T-helper 2 cell treated with Interferon-gamma antibody and Interleukin-4, amounts not matched to agents 5 μg/mL and 100 μg/mL, for 36 hours (primary cell): Measurements from ENCODE around the gene ENKD1.

Experiments
- DNase-seq: peaks from one replicate; pipeline ENCODE4 v3.0.0; 2021; ENCODE audit warnings: low spot score
- H3K27ac Mint-ChIP-seq: one replicate; pipeline ENCODE4 v1.8.0; 2021; ENCODE audit warnings: mild to moderate bottlenecking, mixed read lengths
- H3K27me3 Mint-ChIP-seq: one replicate; pipeline ENCODE4 v1.8.0; 2021; ENCODE audit warnings: low read depth, mixed read lengths
- H3K36me3 Mint-ChIP-seq: one replicate; pipeline ENCODE4 v1.8.0; 2021; ENCODE audit warnings: low read depth, mixed read lengths
- H3K4me1 Mint-ChIP-seq: one replicate; pipeline ENCODE4 v1.8.0; 2021; ENCODE audit warnings: low read depth, mixed read lengths
- H3K4me3 Mint-ChIP-seq: one replicate; pipeline ENCODE4 v1.8.0; 2022; ENCODE audit warnings: mild to moderate bottlenecking, moderate library complexity, mixed read lengths
- H3K9me3 Mint-ChIP-seq: one replicate; pipeline ENCODE4 v1.8.0; 2021; ENCODE audit warnings: mixed read lengths

Gene ENKD1

DNA sequence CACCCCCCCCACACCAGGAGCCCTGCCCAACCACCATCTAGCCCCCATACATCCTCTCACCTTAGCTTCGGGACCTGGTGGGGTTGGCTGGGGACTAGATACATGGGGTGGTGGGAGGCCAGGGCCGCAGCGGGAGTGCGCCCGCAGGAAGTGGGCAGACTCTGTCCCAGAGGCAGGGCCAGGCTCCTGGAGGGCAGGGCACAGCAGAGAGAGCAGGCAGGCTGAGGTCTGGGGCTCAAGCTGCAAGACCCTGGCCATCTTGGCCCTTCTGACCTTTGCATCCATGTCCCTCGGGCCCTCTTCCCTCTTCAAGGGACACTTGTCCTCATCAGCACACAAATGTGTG is 2.7 kb downstream of the ENKD1 start:
- Mint-ChIP-seq H3K4me1 (peaks cover 11% of the 10 kb centered on the region), H3K9me3 (no peaks in the 10 kb centered on the region), H3K27ac (no peak overlapping the region), H3K36me3 (peaks cover 2% of the 10 kb centered on the region), H3K4me3 (no peak overlapping the region), H3K27me3 (no peaks in the 10 kb centered on the region)
- DNase-seq: no peak

- Mint-ChIP-seq H3K9me3 (no peaks in the 10 kb centered on the region), H3K4me1 (peaks cover 12% of the 10 kb centered on the region), H3K27ac (no peak overlapping the region), H3K27me3 (no peaks in the 10 kb centered on the region), H3K36me3 (peaks cover 2% of the 10 kb centered on the region), H3K4me3 (no peak overlapping the region)
- DNase-seq: no peak
Observed at GRCh38 chr16:67663151-67663876, 3.2 kb downstream of the ENKD1 start.

DNA sequence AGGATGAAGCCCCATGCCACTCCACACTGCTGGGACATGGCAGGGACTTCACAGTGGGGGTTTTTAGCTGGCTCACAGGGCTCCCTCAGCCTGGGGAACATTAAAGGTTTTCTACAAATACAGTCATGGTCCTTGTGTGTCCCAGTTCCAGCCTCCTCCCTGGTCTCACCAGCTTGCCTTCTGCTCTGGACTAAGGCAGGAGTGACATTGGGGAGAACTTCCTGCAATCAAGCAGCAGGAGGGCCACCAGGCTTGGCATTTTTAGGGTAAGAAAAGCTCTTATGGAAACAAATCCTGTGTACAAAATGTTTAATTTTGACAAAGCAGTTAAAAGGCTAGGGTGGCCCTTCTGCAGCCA is 3.9 kb downstream of the ENKD1 start:
- Mint-ChIP-seq H3K36me3 (peaks cover 2% of the 10 kb centered on the region), H3K4me1 (peaks cover 13% of the 10 kb centered on the region), H3K27ac (no peak overlapping the region), H3K27me3 (no peaks in the 10 kb centered on the region), H3K4me3 (no peak overlapping the region), H3K9me3 (no peaks in the 10 kb centered on the region)
- no peak for DNase-seq

GRCh38 chr16:67661886-67662652 is 4.5 kb downstream of the ENKD1 start:
- no peaks in the 10 kb centered on the region for H3K27me3 Mint-ChIP-seq
- H3K9me3 Mint-ChIP-seq: no peaks in the 10 kb centered on the region
- H3K4me3 Mint-ChIP-seq: peak overlapping the region; percentile 95

DNA sequence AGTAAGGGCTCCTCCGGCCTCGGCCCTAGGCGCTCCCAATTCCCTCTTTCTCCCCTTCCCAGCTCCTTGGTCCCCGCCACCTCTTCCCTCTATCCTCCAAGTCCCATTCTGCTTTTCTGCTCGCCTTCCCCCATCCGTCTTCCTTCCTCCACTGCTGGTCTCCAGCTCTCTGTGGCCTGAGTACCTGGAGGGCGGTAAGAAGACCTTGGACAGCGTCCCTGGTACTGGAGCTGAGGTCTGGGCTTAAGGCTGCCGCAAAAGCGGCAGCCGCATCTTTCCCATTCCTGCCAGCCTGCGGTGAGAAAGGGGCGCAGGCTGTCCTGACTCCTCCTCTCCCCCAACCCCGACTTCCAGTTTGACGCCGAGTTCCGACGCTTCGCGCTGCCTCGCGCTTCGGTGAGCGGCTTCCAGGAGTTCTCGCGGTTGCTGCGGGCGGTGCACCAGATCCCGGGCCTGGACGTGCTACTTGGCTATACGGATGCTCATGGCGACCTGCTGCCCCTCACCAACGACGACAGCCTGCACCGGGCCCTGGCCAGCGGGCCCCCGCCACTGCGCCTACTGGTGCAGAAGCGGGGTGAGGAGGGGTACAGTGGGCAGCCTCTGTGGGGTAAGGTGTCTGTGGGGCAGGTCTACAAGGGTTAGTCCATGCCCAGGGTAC is 5.3 kb downstream of the ENKD1 start:
- DNase-seq: no peak
- Mint-ChIP-seq H3K4me1 (peaks cover 11% of the 10 kb centered on the region), H3K27ac (peak overlapping the region; percentile 81), H3K27me3 (no peaks in the 10 kb centered on the region), H3K9me3 (no peaks in the 10 kb centered on the region), H3K36me3 (peaks cover 8% of the 10 kb centered on the region), H3K4me3 (peak overlapping the region; percentile 95)

More at GRCh38 chr16:67661886-67662652, 4.5 kb downstream of the ENKD1 start:
- Mint-ChIP-seq H3K27ac (no peak overlapping the region), H3K36me3 (peaks cover 5% of the 10 kb centered on the region), H3K4me1 (peaks cover 12% of the 10 kb centered on the region)
- no peak for DNase-seq

DNA sequence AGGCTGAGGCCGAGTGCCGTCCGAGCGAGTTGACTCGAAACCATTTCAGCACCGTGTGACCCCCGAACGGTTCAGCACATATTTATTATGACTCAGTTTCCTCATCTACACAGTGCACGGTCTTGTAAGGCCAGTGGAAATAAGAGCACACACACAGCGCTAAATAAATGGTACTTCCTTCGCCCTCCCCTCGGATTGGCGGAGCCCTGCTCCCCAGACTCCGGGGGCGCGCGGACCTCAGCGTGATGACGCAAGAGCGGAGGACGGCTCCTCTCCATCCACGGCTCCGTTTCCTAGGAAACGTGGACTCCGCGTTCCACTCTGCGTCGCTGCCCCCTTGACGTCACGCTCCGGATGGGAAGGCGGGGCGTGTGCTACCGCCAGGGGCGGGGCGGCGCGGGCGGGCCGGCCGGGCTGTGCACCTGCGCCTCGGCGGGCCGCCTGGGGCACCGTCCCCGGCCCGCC is 6.0 kb downstream of the ENKD1 start, which contains the start of gene PARD6A:
TSS of gene PARD6A (plus strand) at position 397 of the 465 bp plus-strand sequence. CDS start 79 bp downstream, outside the sequence.
- H3K27me3 Mint-ChIP-seq: no peaks in the 10 kb centered on the region
- peaks cover 15% of the 10 kb centered on the region for H3K36me3 Mint-ChIP-seq
- peaks cover 10% of the 10 kb centered on the region for H3K4me1 Mint-ChIP-seq
- H3K27ac Mint-ChIP-seq: peak within 1 kb of the TSS; percentile 98
- DNase-seq: peak; percentile 96
- H3K9me3 Mint-ChIP-seq: no peaks in the 10 kb centered on the region
- peak within 1 kb of the TSS; percentile 95 for H3K4me3 Mint-ChIP-seq

DNA sequence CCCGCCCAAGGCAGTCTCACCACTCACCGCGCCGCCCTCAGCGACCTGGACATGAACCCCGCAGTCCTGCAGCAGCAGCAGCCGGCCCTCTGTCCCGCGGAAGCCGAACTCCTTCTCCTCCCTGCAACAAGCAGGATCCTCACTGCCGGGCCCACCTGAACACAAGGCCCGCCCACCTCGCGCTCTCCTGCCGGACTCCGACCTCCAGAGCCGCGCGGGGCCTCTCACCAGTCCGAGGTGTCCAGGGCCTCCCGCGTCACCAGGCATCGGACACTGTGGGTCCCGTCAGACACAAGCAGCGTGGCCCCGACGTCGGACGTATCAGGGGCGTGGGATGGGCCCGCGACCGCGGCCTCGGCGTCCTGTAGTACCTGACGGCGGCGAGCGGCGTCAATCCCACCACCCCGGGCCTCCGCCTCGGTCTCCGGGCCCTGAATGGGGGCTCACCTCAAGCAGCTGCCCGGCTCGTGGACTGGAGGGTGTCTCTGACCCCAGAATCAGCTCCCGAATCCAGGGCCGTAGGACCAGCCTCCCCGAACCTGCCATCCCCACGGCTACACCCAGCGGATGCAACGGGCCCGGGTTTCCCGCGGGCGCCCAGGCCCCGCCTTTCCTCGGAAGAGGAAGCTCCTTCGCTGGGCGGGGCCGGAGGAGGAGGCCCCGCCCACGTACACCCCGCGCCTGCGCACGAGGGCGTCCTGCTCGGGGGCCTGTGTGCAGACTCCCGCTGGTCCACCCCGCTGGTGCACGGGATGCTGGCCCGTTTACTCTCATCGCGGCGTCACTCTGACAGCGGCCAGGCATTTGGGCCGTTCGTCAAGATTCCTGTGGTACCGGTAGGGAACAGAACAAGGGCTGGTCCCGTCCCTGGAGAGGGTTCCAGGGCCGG is 6.6 kb downstream of the ENKD1 start, which contains the start of gene ACD:
TSS of gene ACD (minus strand) at position 586 of the 889 bp plus-strand sequence. CDS start at position 546, 40 bp downstream.
- H3K4me3 Mint-ChIP-seq: peak within 1 kb of the TSS; percentile 95
- no peaks in the 10 kb centered on the region for H3K27me3 Mint-ChIP-seq
- H3K4me1 Mint-ChIP-seq: peaks cover 8% of the 10 kb centered on the region
- peak within 1 kb of the TSS; percentile 98 for H3K27ac Mint-ChIP-seq
- H3K36me3 Mint-ChIP-seq: peaks cover 18% of the 10 kb centered on the region
- peak; percentile 94 for DNase-seq
- no peaks in the 10 kb centered on the region for H3K9me3 Mint-ChIP-seq

- DNase-seq: no peak
- peak overlapping the region; percentile 98 for H3K27ac Mint-ChIP-seq
- peaks cover 22% of the 10 kb centered on the region for H3K36me3 Mint-ChIP-seq
- H3K4me1 Mint-ChIP-seq: peaks cover 8% of the 10 kb centered on the region
- H3K27me3 Mint-ChIP-seq: no peaks in the 10 kb centered on the region
- H3K9me3 Mint-ChIP-seq: no peaks in the 10 kb centered on the region
- peak overlapping the region; percentile 95 for H3K4me3 Mint-ChIP-seq
Observed at GRCh38 chr16:67658849-67659674, 7.5 kb downstream of the ENKD1 start.

DNA sequence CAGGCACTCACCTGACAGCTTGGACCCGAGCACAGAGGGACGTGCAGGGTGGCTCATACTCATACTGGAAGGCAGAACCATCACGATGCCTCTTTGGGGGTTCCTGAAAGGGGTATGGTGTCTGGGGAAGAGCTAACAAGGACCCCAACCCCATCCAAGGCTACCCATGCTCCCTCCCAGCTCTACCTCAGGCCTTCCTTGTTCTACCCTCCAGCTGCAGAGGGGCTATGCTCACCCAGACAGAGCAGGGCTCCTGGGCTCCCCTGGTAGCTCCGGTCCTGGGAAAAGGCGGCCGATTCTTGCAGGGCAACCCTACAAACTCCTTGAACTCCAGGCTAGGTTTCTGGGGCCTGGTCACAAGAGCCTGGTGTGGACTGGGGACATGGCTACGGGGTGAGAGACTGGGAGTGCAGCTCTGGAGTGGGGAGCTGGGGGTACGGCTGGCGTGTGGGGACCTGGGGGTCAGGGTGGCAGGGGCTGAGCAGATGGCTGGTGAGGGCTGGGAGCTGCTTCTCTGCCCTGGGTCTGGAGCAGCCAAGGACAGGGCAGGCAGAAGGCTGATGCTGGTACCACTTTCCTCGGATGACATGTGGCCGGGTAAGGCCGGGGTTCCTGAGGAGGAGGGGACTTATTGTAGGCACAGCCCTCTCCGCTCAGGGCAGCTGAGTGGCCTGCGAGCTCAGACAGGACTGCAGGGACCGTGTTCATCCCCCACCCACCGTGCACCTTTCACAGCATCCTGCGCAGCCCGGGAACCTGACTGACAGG is 8.6 kb downstream of the ENKD1 start:
- H3K4me1 Mint-ChIP-seq: peaks cover 8% of the 10 kb centered on the region
- no peaks in the 10 kb centered on the region for H3K9me3 Mint-ChIP-seq
- peaks cover 24% of the 10 kb centered on the region for H3K36me3 Mint-ChIP-seq
- H3K4me3 Mint-ChIP-seq: peak overlapping the region; percentile 95
- peak overlapping the region; percentile 45 for H3K27ac Mint-ChIP-seq
- H3K27me3 Mint-ChIP-seq: no peaks in the 10 kb centered on the region
- DNase-seq: no peak

DNA sequence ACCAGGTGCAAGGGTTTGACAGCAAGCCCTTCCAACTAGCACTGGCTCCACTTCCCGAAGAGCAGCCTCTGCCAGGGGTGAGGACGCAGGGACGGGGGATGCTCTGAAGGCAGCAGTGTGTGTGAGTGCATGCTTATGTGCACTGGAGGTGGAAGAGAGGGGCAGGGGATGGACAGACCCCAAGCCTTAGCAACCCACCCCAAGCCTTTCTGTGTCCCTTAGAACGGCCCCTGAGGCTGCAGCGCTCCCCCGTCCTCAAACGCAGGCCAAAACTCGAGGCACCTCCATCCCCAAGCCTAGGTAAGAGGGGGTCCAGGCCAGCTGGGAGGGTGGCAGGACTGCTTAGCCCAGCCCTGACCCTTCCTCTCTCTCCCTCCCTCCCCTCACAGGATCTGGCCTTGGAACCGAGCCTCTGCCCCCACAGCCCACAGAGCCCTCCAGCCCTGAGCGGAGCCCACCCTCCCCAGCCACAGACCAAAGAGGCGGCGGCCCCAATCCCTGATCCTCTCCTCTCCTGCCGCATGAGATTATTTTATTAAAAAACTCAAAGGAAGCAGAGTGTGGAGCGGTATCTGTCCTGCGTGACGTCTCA is 9.4 kb downstream of the ENKD1 start:
- no peak overlapping the region for H3K27ac Mint-ChIP-seq
- DNase-seq: no peak

GRCh38 chr16:67656344-67657016 is 10.1 kb downstream of the ENKD1 start:
- H3K27me3 Mint-ChIP-seq: no peaks in the 10 kb centered on the region
- H3K4me1 Mint-ChIP-seq: peaks cover 8% of the 10 kb centered on the region
- no peak for DNase-seq
- no peak overlapping the region for H3K27ac Mint-ChIP-seq
- peaks cover 33% of the 10 kb centered on the region for H3K36me3 Mint-ChIP-seq
- no peaks in the 10 kb centered on the region for H3K9me3 Mint-ChIP-seq
- peak overlapping the region; percentile 21 for H3K4me3 Mint-ChIP-seq

More for the DNA sequence above, 9.4 kb downstream of the ENKD1 start:
- peak overlapping the region; percentile 21 for H3K4me3 Mint-ChIP-seq
- H3K4me1 Mint-ChIP-seq: peaks cover 8% of the 10 kb centered on the region
- H3K9me3 Mint-ChIP-seq: no peaks in the 10 kb centered on the region
- no peaks in the 10 kb centered on the region for H3K27me3 Mint-ChIP-seq
- H3K36me3 Mint-ChIP-seq: peaks cover 27% of the 10 kb centered on the region
